Endodermal cell (in vitro differentiated cells): ENCODE data around the gene SPANXC. TPM values are rescaled to one million over a fixed set of nuclear protein-coding genes. Genes with fewer than 3 reads are reported as not detected.

Source experiments
- DNase-seq: peaks from one replicate; pipeline ENCODE4 v3.0.0-alpha.2; 2017
- H3K27ac ChIP-seq: 2 replicates; pipeline ENCODE4 v1.5.1; 2013; ENCODE audit warnings: mild to moderate bottlenecking, low read depth, low read length, moderate library complexity
- H3K27me3 ChIP-seq: 2 replicates; pipeline ENCODE4 v1.6.1; 2013; ENCODE audit warnings: mild to moderate bottlenecking, low read length, moderate library complexity; ENCODE audit not compliant: insufficient read depth, control insufficient read depth, poor library complexity, severe bottlenecking
- H3K36me3 ChIP-seq: 2 replicates; pipeline ENCODE4 v1.7.0; 2013; ENCODE audit warnings: mild to moderate bottlenecking, low read length, moderate library complexity; ENCODE audit not compliant: control insufficient read depth, insufficient read depth
- H3K4me1 ChIP-seq: one replicate; pipeline ENCODE4 v1.7.0; 2013; ENCODE audit warnings: low read length; ENCODE audit not compliant: control insufficient read depth, insufficient read depth
- H3K4me3 ChIP-seq: 2 replicates; pipeline ENCODE4 v1.5.1; 2013; ENCODE audit warnings: mild to moderate bottlenecking, low read length, moderate library complexity
- H3K9ac ChIP-seq: 2 replicates; pipeline ENCODE4 v1.6.1; 2013; ENCODE audit warnings: mild to moderate bottlenecking, low read length, moderate library complexity; ENCODE audit not compliant: poor library complexity, severe bottlenecking; ENCODE audit errors: extremely low read depth
- H3K9me3 ChIP-seq: 2 replicates; pipeline ENCODE4 v1.6.1; 2013; ENCODE audit warnings: mild to moderate bottlenecking, low read length, moderate library complexity; ENCODE audit not compliant: control insufficient read depth
- H3K27ac Mint-ChIP-seq: 2 replicates; pipeline ENCODE4 v1.8.0; 2020; ENCODE audit warnings: mixed read lengths
- H3K27me3 Mint-ChIP-seq: 2 replicates; pipeline ENCODE4 v1.8.0; 2021; ENCODE audit warnings: mild to moderate bottlenecking, mixed read lengths; ENCODE audit not compliant: insufficient read depth
- H3K36me3 Mint-ChIP-seq: 2 replicates; pipeline ENCODE4 v1.8.0; 2020; ENCODE audit warnings: low read depth, mixed read lengths
- H3K4me1 Mint-ChIP-seq: 2 replicates; pipeline ENCODE4 v1.8.0; 2020; ENCODE audit warnings: mixed read lengths
- H3K4me3 Mint-ChIP-seq: 2 replicates; pipeline ENCODE4 v1.8.0; 2020; ENCODE audit warnings: mild to moderate bottlenecking, moderate library complexity, mixed read lengths
- H3K9me3 Mint-ChIP-seq: 2 replicates; pipeline ENCODE4 v1.8.0; 2020; ENCODE audit warnings: mild to moderate bottlenecking, mixed read lengths
- CTCF ChIP-seq: fragments of 200-600 bp; sonication (generic); conservative IDR thresholded peaks from 2 replicates; pipeline ENCODE4 v1.5.0; 2021; ENCODE audit warnings: antibody characterized with exemption, mild to moderate bottlenecking
- WGBS, 2 experiments: methylation state at CpG; one replicate each; pipeline versions ENCODE4 v1.1.5 to v1.1.7; 2013; ENCODE audit warnings: missing lambda C conversion rate in 2 of 2, mixed read lengths in 1 of 2; ENCODE audit not compliant: insufficient coverage in 1 of 2, insufficient read length in 1 of 2; 5-methylcytosine and 5-hydroxymethylcytosine counted together
- total RNA-seq, 2 donors: library from RNA; stranded (reverse); fragmentation: NEBNext Ultra II Directional in 1 of 2; extraction: Animal tissue kit (Norgen Biotek cat#: 25700) in 1 of 2; gene quantifications; 2 replicates in 1 of 2; 3 replicates in 1 of 2; pipeline ENCODE4 v1.2.1, GENCODE V29; 2021

Gene SPANXC
- total RNA-seq, 2 donors from 2014 or later: not detected

GRCh38 chrX:141258080-141258479 lies 15.8 kb upstream of the SPANXC start:
- no peaks in the 10 kb centered on the region for H3K36me3 ChIP-seq
- no peak overlapping the region for H3K27ac Mint-ChIP-seq
- no peak for DNase-seq
- H3K27me3 Mint-ChIP-seq: no peaks in the 10 kb centered on the region
- peaks cover 11% of the 10 kb centered on the region for H3K4me1 Mint-ChIP-seq
- no peaks in the 10 kb centered on the region for H3K9me3 ChIP-seq
- WGBS, 2 experiments: 67% methylated on average over 1 of the region's 1 CpG; no CpG with 5 or more reads in 1 of the 2 experiments
- no peak overlapping the region for H3K4me3 Mint-ChIP-seq
- H3K4me3 ChIP-seq: no peak overlapping the region
- H3K36me3 Mint-ChIP-seq: no peaks in the 10 kb centered on the region
- H3K27me3 ChIP-seq: no peaks in the 10 kb centered on the region
- H3K27ac ChIP-seq: no peak overlapping the region
- H3K4me1 ChIP-seq: no peaks in the 10 kb centered on the region
- peaks cover 63% of the 10 kb centered on the region for H3K9me3 Mint-ChIP-seq
- TF ChIP-seq CTCF: no peak
- no peak overlapping the region for H3K9ac ChIP-seq

- no peak for DNase-seq
- Histone ChIP-seq H3K36me3 (no peaks in the 10 kb centered on the region), H3K4me3 (no peak overlapping the region), H3K27ac (no peak overlapping the region), H3K27me3 (no peaks in the 10 kb centered on the region), H3K9me3 (no peaks in the 10 kb centered on the region), H3K4me1 (no peaks in the 10 kb centered on the region), H3K9ac (no peak overlapping the region)
- 100% methylated on average over 1 of the region's 2 CpGs; no CpG with 5 or more reads in 1 of the 2 experiments for WGBS, 2 experiments
- Mint-ChIP-seq H3K4me1 (no peaks in the 10 kb centered on the region), H3K36me3 (no peaks in the 10 kb centered on the region), H3K27ac (no peak overlapping the region), H3K27me3 (no peaks in the 10 kb centered on the region), H3K9me3 (peaks cover 56% of the 10 kb centered on the region), H3K4me3 (no peak overlapping the region)
- no peak for TF ChIP-seq CTCF
These were observed 20.7 kb downstream of the SPANXC start for GRCh38 chrX:141221611-141222010.

- no peak overlapping the region for H3K27ac Mint-ChIP-seq
- Histone ChIP-seq H3K9ac (no peak overlapping the region), H3K9me3 (no peaks in the 10 kb centered on the region), H3K4me1 (no peaks in the 10 kb centered on the region), H3K4me3 (no peak overlapping the region), H3K27ac (no peak overlapping the region), H3K36me3 (no peaks in the 10 kb centered on the region), H3K27me3 (no peaks in the 10 kb centered on the region)
- no peaks in the 10 kb centered on the region for H3K4me1 Mint-ChIP-seq
- H3K27me3 Mint-ChIP-seq: no peaks in the 10 kb centered on the region
- TF ChIP-seq CTCF: no peak
- 100% methylated on average over 2 of the region's 3 CpGs; no CpG with 5 or more reads in 1 of the 2 experiments for WGBS, 2 experiments
- no peak overlapping the region for H3K4me3 Mint-ChIP-seq
- DNase-seq: no peak
- peaks cover 56% of the 10 kb centered on the region for H3K9me3 Mint-ChIP-seq
- no peaks in the 10 kb centered on the region for H3K36me3 Mint-ChIP-seq
These were observed 21.8 kb downstream of the SPANXC start for GRCh38 chrX:141220342-141221008.
